GM12864 (cell line): ENCODE measurements around the gene MYO16.

Experiments used
- DNase-seq: peaks from one replicate; pipeline ENCODE4 v3.0.0-alpha.2; 2011; ENCODE audit warnings: low read depth
- H3K4me3 ChIP-seq: 2 replicates; pipeline ENCODE4 v1.5.1; 2011; ENCODE audit warnings: mild to moderate bottlenecking, low read depth, low read length, control low read depth
- CTCF ChIP-seq: IDR thresholded peaks from 2 replicates; pipeline ENCODE4 v1.5.1; 2011; ENCODE audit warnings: low read depth, mild to moderate bottlenecking, moderate library complexity, low read length, control low read depth, inconsistent platforms; ENCODE audit errors: missing control alignments

Gene MYO16

GRCh38 chr13:109235901-109236300, 606.5 kb downstream of the MYO16 start:
- H3K4me3 ChIP-seq = no peak overlapping the region
- TF ChIP-seq CTCF = no peak
- DNase-seq = no peak

DNA sequence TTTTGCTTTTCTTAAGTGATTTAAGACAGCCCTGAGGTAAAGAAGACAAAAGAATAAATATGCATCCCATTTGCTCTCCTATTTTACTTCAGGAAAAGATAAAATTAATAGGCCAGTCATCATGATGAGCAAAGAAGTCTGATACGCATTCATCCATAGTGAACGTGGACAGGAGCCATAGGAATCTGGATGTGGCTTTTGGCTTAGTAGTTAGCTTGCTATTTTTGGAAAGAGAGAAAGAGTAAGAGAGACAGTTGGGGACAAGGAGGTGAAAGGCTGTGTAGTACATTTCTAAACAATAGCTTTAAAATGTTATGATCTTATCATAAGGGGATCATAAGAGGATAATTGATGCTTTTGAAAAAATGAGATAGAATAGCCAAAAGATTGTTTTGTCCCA, 611.7 kb downstream of the MYO16 start:
- no peak overlapping the region for H3K4me3 ChIP-seq
- DNase-seq = no peak
- TF ChIP-seq CTCF = no peak

- DNase-seq = no peak
- no peak overlapping the region for H3K4me3 ChIP-seq
- no peak for TF ChIP-seq CTCF
These were observed 614.0 kb downstream of the MYO16 start for GRCh38 chr13:109243311-109243951.

GRCh38 chr13:109244566-109244965, 615.2 kb downstream of the MYO16 start:
- TF ChIP-seq CTCF = no peak
- no peak for DNase-seq
- no peak overlapping the region for H3K4me3 ChIP-seq

GRCh38 chr13:109246001-109246400, 616.6 kb downstream of the MYO16 start:
- DNase-seq = no peak

GRCh38 chr13:109249780-109250528, 620.5 kb downstream of the MYO16 start:
- no peak overlapping the region for H3K4me3 ChIP-seq
- no peak for TF ChIP-seq CTCF
- no peak for DNase-seq

More at GRCh38 chr13:109246001-109246400, 616.6 kb downstream of the MYO16 start:
- H3K4me3 ChIP-seq = no peak overlapping the region
- no peak for TF ChIP-seq CTCF

DNA sequence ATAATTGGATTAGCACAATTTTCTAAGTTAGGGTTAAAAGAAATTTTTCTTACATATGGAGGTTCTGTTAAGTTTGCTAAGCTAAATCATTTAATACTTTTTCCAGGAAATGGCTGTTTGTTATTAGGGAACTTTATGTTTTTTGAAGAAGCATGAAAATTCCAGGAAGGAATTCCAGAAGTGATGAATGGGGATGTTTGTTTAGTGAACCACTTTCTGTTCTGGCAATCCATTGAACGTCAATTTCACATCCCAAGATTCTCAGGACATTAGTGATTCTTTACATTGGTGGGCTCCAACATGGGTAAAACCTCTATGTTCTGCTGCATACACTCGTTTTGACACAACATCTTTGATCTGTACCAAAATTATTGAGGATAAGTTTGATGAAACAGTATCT, 622.5 kb downstream of the MYO16 start:
- TF ChIP-seq CTCF = no peak
- DNase-seq = no peak
- H3K4me3 ChIP-seq = no peak overlapping the region
